Panc1 (cell line): ENCODE measurements around the gene LKAAEAR1. TPM values are rescaled to one million over a fixed set of nuclear protein-coding genes. Genes with fewer than 3 reads are reported as not detected.
"Not testable (repeated sequence)": the region's sequence is repeated elsewhere in the genome, so short reads cannot be mapped to it uniquely, and the experiment has no call there.

Experiments
- ATAC-seq: fragments of 200-7000 bp; cut with Tn5 transposase; 2 replicates; pipeline ENCODE4 v1.9.1; 2020; ENCODE audit warnings: mild to moderate bottlenecking, moderate library complexity
- BruUV-seq: library from RNA; stranded (reverse); fragments of 400-500 nt; replicated peaks from 2 replicates; lab custom pipeline; 2021; lab: Mats Ljungman, UMichigan
- CTCF ChIA-PET: fragments of 300-600 bp; sonication (Branson Sonifier 250); formaldehyde crosslinking; loops from one replicate; lab custom pipeline; 2022; ENCODE audit warnings: antibody characterized with exemption; lab: Charles Lee
- POLR2A ChIA-PET: fragments of 300-600 bp; sonication (Branson Sonifier 250); formaldehyde crosslinking; loops from one replicate; lab custom pipeline; 2022; ENCODE audit warnings: antibody characterized with exemption; lab: Charles Lee
- DNase-seq: peaks from one replicate; pipeline ENCODE4 v3.0.0-alpha.2; 2010; ENCODE audit warnings: low read depth, low spot score
- H3K27ac ChIP-seq: 2 replicates; pipeline ENCODE4 v1.5.1; 2011; ENCODE audit warnings: mild to moderate bottlenecking, low read length, inconsistent platforms
- H3K27me3 ChIP-seq: fragments of 200-500 bp; sonication (Bioruptor generic); 2 replicates; pipeline ENCODE4 v1.6.0; 2014; ENCODE audit warnings: low read length, inconsistent platforms; ENCODE audit not compliant: control insufficient read depth, insufficient read depth
- H3K36me3 ChIP-seq: fragments of 200-500 bp; sonication (Bioruptor generic); 2 replicates; pipeline ENCODE4 v1.5.1; 2014; ENCODE audit warnings: inconsistent platforms, mild to moderate bottlenecking, low read length, moderate library complexity; ENCODE audit not compliant: control insufficient read depth, insufficient read depth
- H3K4me1 ChIP-seq: 2 replicates; pipeline ENCODE4 v1.5.1; 2011; ENCODE audit warnings: inconsistent platforms, mild to moderate bottlenecking, low read length, moderate library complexity; ENCODE audit not compliant: control insufficient read depth, insufficient read depth
- H3K4me3 ChIP-seq, 2 experiments: 2 replicates each; pipeline ENCODE4 v1.5.1; 2011 to 2012; ENCODE audit warnings: low read depth in 2 of 2, low read length in 2 of 2, mild to moderate bottlenecking in 2 of 2, inconsistent platforms in 1 of 2, moderate library complexity in 1 of 2
- H3K9me3 ChIP-seq: fragments of 200-500 bp; sonication (Bioruptor generic); 2 replicates; pipeline ENCODE4 v1.5.1; 2014; ENCODE audit warnings: low read depth, mild to moderate bottlenecking, inconsistent platforms, low read length, moderate library complexity; ENCODE audit not compliant: control insufficient read depth, insufficient read depth
- CTCF ChIP-seq: fragments of 450-650 bp; IDR thresholded peaks from 2 replicates; pipeline ENCODE4 v1.5.1; 2017; ENCODE audit warnings: mild to moderate bottlenecking
- POLR2AphosphoS5 ChIP-seq: IDR thresholded peaks from 2 replicates; pipeline ENCODE4 v1.6.1; 2012; ENCODE audit warnings: mild to moderate bottlenecking, low read depth, low read length, moderate library complexity
- REST ChIP-seq, 2 experiments: IDR thresholded peaks; 2 replicates each; pipeline ENCODE4 v1.6.1; 2011 to 2012; ENCODE audit warnings: low read depth in 2 of 2, control low read depth in 1 of 2, low read length in 1 of 2, mild to moderate bottlenecking in 1 of 2, moderate library complexity in 1 of 2; ENCODE audit not compliant: insufficient read depth in 1 of 2
- TCF7L2 ChIP-seq: IDR thresholded peaks from 2 replicates; pipeline ENCODE4 v1.6.1; 2011; ENCODE audit warnings: mild to moderate bottlenecking, low read depth, low read length, inconsistent platforms
- in situ Hi-C: cut with HindIII; loops from 2 replicates; pipeline ENCODE4 v1.10.0; 2016; ENCODE audit warnings: low sequenced_read_pairs, low pct_unique_long_range_greater_than_20kb
- intact Hi-C: fragments of 100-400 bp; cut with micrococcal nuclease; formaldehyde crosslinking; loops from one replicate; pipeline ENCODE4 v1.10.0; 2022; ENCODE audit not compliant: unreplicated experiment
- total RNA-seq: library from RNA; stranded (reverse); gene quantifications from one replicate; pipeline ENCODE4 v1.2.1, GENCODE V29; 2021; ENCODE audit not compliant: unreplicated experiment

Gene LKAAEAR1
- total RNA-seq, 1 experiment from 2014 or later = 0.67 TPM

- no peaks in the 10 kb centered on the region for H3K36me3 ChIP-seq
- 0 out of 2 replicates have a peak, but pooled peaks have one; percentile 5 for ATAC-seq
- no peak overlapping the region for H3K27ac ChIP-seq
- in situ Hi-C loops (no loop called here), intact Hi-C loops (no loop called here)
- no peaks in the 10 kb centered on the region for H3K27me3 ChIP-seq
- ChIA-PET CTCF (no interaction called here), POLR2A (no interaction called here)
- H3K9me3 ChIP-seq = no peaks in the 10 kb centered on the region
- no peak overlapping the region for H3K4me3 ChIP-seq
- no peak for DNase-seq
- TF ChIP-seq TCF7L2 = no peak
- TF ChIP-seq REST (IDR thresholded peaks at IDR 0.05; ENCODE audit: insufficient read depth in 1 of 2, low read depth in 2 of 2, low read length in 1 of 2) = no peak
- no peak for TF ChIP-seq POLR2AphosphoS5
- no peak for TF ChIP-seq CTCF
- no peaks in the 10 kb centered on the region for H3K4me1 ChIP-seq
- no TSS peak for BruUV-seq
Observed at GRCh38 chr20:64090165-64090564, 6.0 kb upstream of the LKAAEAR1 start.

- intact Hi-C loops, ATAC-seq, H3K27me3 ChIP-seq, POLR2A ChIA-PET, in situ Hi-C loops, H3K9me3 ChIP-seq, H3K27ac ChIP-seq, H3K36me3 ChIP-seq, H3K4me3 ChIP-seq, H3K4me1 ChIP-seq, DNase-seq, BruUV-seq, CTCF ChIA-PET: not testable (repeated sequence)
Observed at GRCh38 chr20:64088586-64088985, 4.4 kb upstream of the LKAAEAR1 start.

GRCh38 chr20:64087226-64087825, 3.1 kb upstream of the LKAAEAR1 start:
- H3K27ac ChIP-seq, H3K4me1 ChIP-seq, in situ Hi-C loops, H3K27me3 ChIP-seq, H3K9me3 ChIP-seq, ATAC-seq, DNase-seq, POLR2A ChIA-PET, H3K4me3 ChIP-seq, H3K36me3 ChIP-seq, BruUV-seq, intact Hi-C loops: not testable (repeated sequence)
- CTCF ChIA-PET = interaction anchor here (1.1 kb wide), 1 partner anchor 15 kb away, joined by 3 read pairs; no protein-coding TSS in a partner anchor
